Stimulated activated CD4-positive, alpha-beta T cell treated with anti-CD3 and anti-CD28 coated beads, Interleukin-1b, Interleukin-23, amount 100 ng/mL, for 48 hours (primary cell): ENCODE data around the gene S100A3.
A peak's percentile ranks its signal among the peaks of the same experiment; 100 is the strongest.

Source experiments
- DNase-seq: peaks from one replicate; pipeline ENCODE4 v3.0.0-alpha.2; 2020

The S100A3 gene

GRCh38 chr1:153547560-153548551, 1.2 kb downstream of the S100A3 start:
- no peak for DNase-seq

- no peak for DNase-seq
These were observed 2.1 kb downstream of the S100A3 start for GRCh38 chr1:153546796-153547559.

GRCh38 chr1:153546371-153546770, 2.7 kb downstream of the S100A3 start:
- DNase-seq = no peak

GRCh38 chr1:153545067-153546055, 3.7 kb downstream of the S100A3 start, which contains the start of gene S100A4:
Gene S100A4 (minus strand): TSS chr1:153545806. CDS start chr1:153544794, 1,012 bp downstream.
- DNase-seq = peak; percentile 96

- no peak for DNase-seq
These were observed 4.5 kb downstream of the S100A3 start for GRCh38 chr1:153544453-153545066.

GRCh38 chr1:153543736-153544135, 5.3 kb downstream of the S100A3 start:
- DNase-seq = no peak

GRCh38 chr1:153542956-153543711, 5.9 kb downstream of the S100A3 start:
- no peak for DNase-seq

GRCh38 chr1:153541641-153542590, 7.1 kb downstream of the S100A3 start:
- no peak for DNase-seq

- peak; percentile 45 for DNase-seq
These were observed 8.4 kb downstream of the S100A3 start, which contains the start of gene S100A5 for GRCh38 chr1:153540394-153541361. Gene S100A5 (minus strand): TSS chr1:153540934. CDS start chr1:153540191, 743 bp downstream.

GRCh38 chr1:153539395-153540093, 9.5 kb downstream of the S100A3 start:
- no peak for DNase-seq

- no peak for DNase-seq
These were observed 10.7 kb downstream of the S100A3 start for GRCh38 chr1:153538315-153538821.

GRCh38 chr1:153537376-153537730, 11.7 kb downstream of the S100A3 start:
- DNase-seq = no peak

- no peak for DNase-seq
These were observed 12.2 kb downstream of the S100A3 start for GRCh38 chr1:153536671-153537375.

- peak; percentile 83 for DNase-seq
These were observed 12.9 kb downstream of the S100A3 start for GRCh38 chr1:153536012-153536670.

GRCh38 chr1:153535242-153536011, 13.6 kb downstream of the S100A3 start, which contains the start of gene S100A6:
Gene S100A6 (minus strand): TSS chr1:153535991. CDS start chr1:153535339, 652 bp downstream.
- DNase-seq = peak; percentile 50

- no peak for DNase-seq
These were observed 14.2 kb downstream of the S100A3 start for GRCh38 chr1:153534925-153535241.
